Measurements from ENCODE around the gene PLK2. TPM values are rescaled to one million over a fixed set of nuclear protein-coding genes. Genes with fewer than 3 reads are reported as not detected.

The PLK2 gene
- total RNA-seq, 3 donors from 2014 or later (not counting 1 experiment from before 2014, with no cell fraction given): 18.3 to 30.0 (median 22.0) TPM

- H3K9me3 ChIP-seq (ENCODE audit: control insufficient read depth, insufficient read depth, low read length): no peaks in the 10 kb centered on the region
- Mint-ChIP-seq H3K27ac (no peak overlapping the region), H3K36me3 (no peaks in the 10 kb centered on the region), H3K4me3 (no peak overlapping the region), H3K27me3 (ENCODE audit: low read depth in 2 of 2) (no peaks in the 10 kb centered on the region), H3K9me3 (no peaks in the 10 kb centered on the region), H3K4me1 (peaks cover 0 to 4% of the 10 kb centered on the region in 2 donors)
- TF ChIP-seq CTCF (IDR thresholded peaks at IDR 0.05): no peak
- intact Hi-C loops (cut with micrococcal nuclease): no loop called here
- H3K36me3 ChIP-seq (ENCODE audit: control insufficient read depth, insufficient read depth, low read length): no peaks in the 10 kb centered on the region
- no peaks in the 10 kb centered on the region for H3K4me1 ChIP-seq (ENCODE audit: control insufficient read depth, insufficient read depth, low read length)
- ATAC-seq (peak in 1 of 3 donors; percentile 21), DNase-seq (no peak)
- no peaks in the 10 kb centered on the region for H3K27me3 ChIP-seq (ENCODE audit: control insufficient read depth, insufficient read depth, low read length)
- H3K27ac ChIP-seq (ENCODE audit: low read length): no peak overlapping the region
- H3K4me3 ChIP-seq (ENCODE audit: low read length): no peak overlapping the region
Observed at GRCh38 chr5:58481066-58481676, 21.3 kb upstream of the PLK2 start.

GRCh38 chr5:58477760-58478376 is 18.0 kb upstream of the PLK2 start:
- no peaks in the 10 kb centered on the region for H3K27me3 ChIP-seq (ENCODE audit: control insufficient read depth, insufficient read depth, low read length)
- no peaks in the 10 kb centered on the region for H3K4me1 ChIP-seq (ENCODE audit: control insufficient read depth, insufficient read depth, low read length)
- Mint-ChIP-seq H3K9me3 (no peaks in the 10 kb centered on the region), H3K36me3 (no peaks in the 10 kb centered on the region), H3K27me3 (ENCODE audit: low read depth in 2 of 2) (peaks cover 0 to 2% of the 10 kb centered on the region in 2 donors), H3K4me3 (no peak overlapping the region), H3K4me1 (peaks cover 0 to 4% of the 10 kb centered on the region in 2 donors), H3K27ac (no peak overlapping the region)
- no peaks in the 10 kb centered on the region for H3K36me3 ChIP-seq (ENCODE audit: control insufficient read depth, insufficient read depth, low read length)
- H3K27ac ChIP-seq (ENCODE audit: low read length): no peak overlapping the region
- DNase-seq (no peak), ATAC-seq (no peak)
- 50% methylated on average over 1 of the region's 1 CpG for WGBS (ENCODE audit: insufficient coverage)
- no peaks in the 10 kb centered on the region for H3K9me3 ChIP-seq (ENCODE audit: control insufficient read depth, insufficient read depth, low read length)
- intact Hi-C loops (cut with micrococcal nuclease): no loop called here
- TF ChIP-seq CTCF (IDR thresholded peaks at IDR 0.05): no peak
- H3K4me3 ChIP-seq (ENCODE audit: low read length): no peak overlapping the region

GRCh38 chr5:58475404-58475803 is 15.5 kb upstream of the PLK2 start:
- TF ChIP-seq CTCF (IDR thresholded peaks at IDR 0.05): no peak
- no peak overlapping the region for H3K4me3 ChIP-seq (ENCODE audit: low read length)
- intact Hi-C loops (cut with micrococcal nuclease): no loop called here
- ATAC-seq (no peak), DNase-seq (no peak)
- Mint-ChIP-seq H3K4me3 (no peak overlapping the region), H3K4me1 (peaks cover 0 to 4% of the 10 kb centered on the region in 2 donors), H3K27me3 (ENCODE audit: low read depth in 2 of 2) (peaks cover 0 to 2% of the 10 kb centered on the region in 2 donors), H3K36me3 (no peaks in the 10 kb centered on the region), H3K27ac (no peak overlapping the region), H3K9me3 (no peaks in the 10 kb centered on the region)
- no peaks in the 10 kb centered on the region for H3K4me1 ChIP-seq (ENCODE audit: control insufficient read depth, insufficient read depth, low read length)
- H3K9me3 ChIP-seq (ENCODE audit: control insufficient read depth, insufficient read depth, low read length): no peaks in the 10 kb centered on the region
- no peak overlapping the region for H3K27ac ChIP-seq (ENCODE audit: low read length)
- no peaks in the 10 kb centered on the region for H3K36me3 ChIP-seq (ENCODE audit: control insufficient read depth, insufficient read depth, low read length)
- H3K27me3 ChIP-seq (ENCODE audit: control insufficient read depth, insufficient read depth, low read length): no peaks in the 10 kb centered on the region
- WGBS (ENCODE audit: insufficient coverage): 81% methylated on average over 3 of the region's 3 CpGs

- ATAC-seq (no peak), DNase-seq (no peak)
- no peak overlapping the region for H3K4me3 ChIP-seq (ENCODE audit: low read length)
- H3K36me3 ChIP-seq (ENCODE audit: control insufficient read depth, insufficient read depth, low read length): no peaks in the 10 kb centered on the region
- no peaks in the 10 kb centered on the region for H3K27me3 ChIP-seq (ENCODE audit: control insufficient read depth, insufficient read depth, low read length)
- no peaks in the 10 kb centered on the region for H3K9me3 Mint-ChIP-seq
- H3K4me1 ChIP-seq (ENCODE audit: control insufficient read depth, insufficient read depth, low read length): no peaks in the 10 kb centered on the region
- H3K4me1 Mint-ChIP-seq: no peaks in the 10 kb centered on the region
- H3K9me3 ChIP-seq (ENCODE audit: control insufficient read depth, insufficient read depth, low read length): no peaks in the 10 kb centered on the region
- peaks cover 0 to 4% of the 10 kb centered on the region in 2 donors for H3K27me3 Mint-ChIP-seq (ENCODE audit: low read depth in 2 of 2)
- no peaks in the 10 kb centered on the region for H3K36me3 Mint-ChIP-seq
- no peak overlapping the region for H3K27ac ChIP-seq (ENCODE audit: low read length)
- no peak overlapping the region for H3K27ac Mint-ChIP-seq
- no peak for TF ChIP-seq CTCF (IDR thresholded peaks at IDR 0.05)
- WGBS (ENCODE audit: insufficient coverage): 0% methylated on average over 1 of the region's 2 CpGs
- intact Hi-C loops (cut with micrococcal nuclease): no loop called here
- H3K4me3 Mint-ChIP-seq: no peak overlapping the region
Observed at GRCh38 chr5:58469896-58470295, 10.0 kb upstream of the PLK2 start.

Measured in natural killer cell (primary cell).